Small intestine (tissue), 7 donors: Measurements from ENCODE around the gene SCN8A. TPM values are rescaled to one million over a fixed set of nuclear protein-coding genes. Genes with fewer than 3 reads are reported as not detected.

ENCODE experiments used
- DNase-seq, 2 donors: peaks; one replicate each; pipeline versions ENCODE4 v3.0.0 to v3.0.0-alpha.2; 2013
- FAIRE-seq: peaks from 2 replicates; lab custom pipeline; 2012; peaks lifted over from hg19 to GRCh38; lab: Jason Lieb, UNC
- H3K27ac ChIP-seq, 3 donors: one replicate each; pipeline ENCODE4 v1.5.1; 2013; ENCODE audit warnings: low read length in 2 of 3, mild to moderate bottlenecking in 2 of 3, control low read depth in 1 of 3, inconsistent platforms in 1 of 3, low read depth in 1 of 3, moderate library complexity in 1 of 3
- H3K27me3 ChIP-seq, 3 donors: one replicate each; pipeline ENCODE4 v1.6.1; 2013; ENCODE audit warnings: low read length in 3 of 3, inconsistent platforms in 1 of 3; ENCODE audit not compliant: control insufficient read depth in 3 of 3, insufficient read depth in 3 of 3
- H3K36me3 ChIP-seq, 3 donors: one replicate each; pipeline ENCODE4 v1.6.1; 2013; ENCODE audit warnings: low read length in 3 of 3, inconsistent platforms in 1 of 3, low read depth in 1 of 3, mild to moderate bottlenecking in 1 of 3, moderate library complexity in 1 of 3; ENCODE audit not compliant: control insufficient read depth in 3 of 3, insufficient read depth in 2 of 3
- H3K4me1 ChIP-seq, 3 donors: one replicate each; pipeline ENCODE4 v1.6.1; 2013; ENCODE audit warnings: low read length in 2 of 3, inconsistent platforms in 1 of 3, low read depth in 1 of 3, mild to moderate bottlenecking in 1 of 3, moderate library complexity in 1 of 3; ENCODE audit not compliant: control insufficient read depth in 3 of 3, insufficient read depth in 2 of 3
- H3K4me3 ChIP-seq, 3 donors: one replicate each; pipeline ENCODE4 v1.5.1; 2013; ENCODE audit warnings: low read length in 3 of 3, control low read depth in 1 of 3, inconsistent platforms in 1 of 3, low read depth in 1 of 3, mild to moderate bottlenecking in 1 of 3, moderate library complexity in 1 of 3
- H3K9me3 ChIP-seq, 2 donors: one replicate each; pipeline ENCODE4 v1.6.1; 2013; ENCODE audit warnings: low read depth in 1 of 2, low read length in 1 of 2; ENCODE audit not compliant: control insufficient read depth in 2 of 2, insufficient read depth in 1 of 2
- WGBS, 3 donors: extraction: QIAGEN DNeasy Blood & Tissue Kit; methylation state at CpG; one replicate each; pipeline ENCODE4 v1.1.7; 2013; 5-methylcytosine and 5-hydroxymethylcytosine counted together
- polyA plus RNA-seq, 4 donors: library from polyadenylated mRNA; stranded (reverse) in 3 of 4; unstranded in 1 of 4; fragments of 200-250 nt in 3 of 4; fragments of 120-200 nt in 1 of 4; gene quantifications; one replicate each; pipeline versions ENCODE4 v1.2.1 to v1.2.3, GENCODE V29; 2013
- donor health status: healthy with polysubstance abuse.
- donor health status: control.
- donor health status: control.
- donor health status: Bipolar disorder and iron deficiency.
- donor health status: healthy.

SCN8A gene
- polyA plus RNA-seq, 4 donors: 0.19 to 1.2 TPM; not detected in 2

DNA sequence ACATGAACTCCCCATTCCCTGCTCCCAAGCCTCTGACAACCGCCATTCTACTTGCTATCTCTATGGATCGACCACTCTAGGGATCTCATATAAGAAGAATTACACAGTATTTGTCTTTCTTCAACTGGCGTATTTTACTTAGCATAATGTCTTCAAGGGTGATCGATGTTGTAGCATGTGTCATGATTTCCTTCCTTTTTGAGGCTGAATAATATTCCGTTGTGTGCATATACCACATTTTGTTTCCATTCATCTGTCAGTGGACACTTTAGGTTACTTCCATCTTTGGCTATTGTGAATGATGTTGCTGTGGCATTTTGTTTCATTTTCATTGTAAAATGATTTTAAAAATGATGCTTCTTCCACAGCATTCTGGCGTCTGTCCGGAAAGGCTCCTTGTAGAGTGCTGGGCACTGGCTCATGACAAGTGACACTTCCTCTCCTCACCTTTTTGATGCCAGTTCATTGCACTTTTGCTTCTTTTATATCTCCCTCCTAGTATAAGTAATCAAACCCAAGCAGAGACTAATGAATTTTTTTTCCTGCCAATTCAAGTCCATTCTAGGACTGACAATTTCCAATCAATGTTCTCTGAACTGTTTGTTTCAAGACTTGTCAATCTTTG is 39.3 kb downstream of the SCN8A start:
- Histone ChIP-seq H3K27ac (no peak overlapping the region), H3K4me3 (no peak overlapping the region), H3K27me3 (no peaks in the 10 kb centered on the region), H3K36me3 (no peaks in the 10 kb centered on the region), H3K9me3 (no peaks in the 10 kb centered on the region), H3K4me1 (peaks cover 0 to 4% (median 0%) of the 10 kb centered on the region in 3 donors)
- FAIRE-seq: no peak
- no peak for DNase-seq
- 88 to 92% (median 91%) methylated on average over 7 of the region's 7 CpGs for WGBS, 3 donors

DNA sequence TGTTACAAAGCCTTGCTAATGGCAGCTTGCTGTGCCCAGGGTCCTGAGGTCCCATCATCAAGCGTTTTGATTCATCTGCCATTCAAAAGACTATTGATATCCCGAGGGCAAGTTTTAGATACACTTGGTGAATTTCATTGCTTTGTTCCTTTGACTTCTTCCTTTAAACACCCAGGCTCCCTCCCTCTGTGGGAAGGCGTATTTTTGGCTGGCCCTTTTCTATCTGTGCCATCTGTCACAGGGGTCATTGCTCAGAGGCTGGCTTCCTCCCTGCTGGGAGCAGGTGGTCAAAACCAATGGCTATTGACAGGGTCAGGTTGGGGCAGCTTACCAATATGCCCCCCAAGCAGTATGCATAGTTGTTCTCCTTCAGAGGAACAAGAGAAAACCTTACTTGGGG is 40.0 kb downstream of the SCN8A start:
- Histone ChIP-seq H3K4me1 (peaks cover 0 to 2% (median 0%) of the 10 kb centered on the region in 3 donors), H3K36me3 (no peaks in the 10 kb centered on the region), H3K9me3 (no peaks in the 10 kb centered on the region), H3K4me3 (no peak overlapping the region), H3K27me3 (no peaks in the 10 kb centered on the region), H3K27ac (no peak overlapping the region)
- DNase-seq (no peak), FAIRE-seq (no peak)
- WGBS, 3 donors: 80 to 89% (median 81%) methylated on average over 3 of the region's 3 CpGs

DNA sequence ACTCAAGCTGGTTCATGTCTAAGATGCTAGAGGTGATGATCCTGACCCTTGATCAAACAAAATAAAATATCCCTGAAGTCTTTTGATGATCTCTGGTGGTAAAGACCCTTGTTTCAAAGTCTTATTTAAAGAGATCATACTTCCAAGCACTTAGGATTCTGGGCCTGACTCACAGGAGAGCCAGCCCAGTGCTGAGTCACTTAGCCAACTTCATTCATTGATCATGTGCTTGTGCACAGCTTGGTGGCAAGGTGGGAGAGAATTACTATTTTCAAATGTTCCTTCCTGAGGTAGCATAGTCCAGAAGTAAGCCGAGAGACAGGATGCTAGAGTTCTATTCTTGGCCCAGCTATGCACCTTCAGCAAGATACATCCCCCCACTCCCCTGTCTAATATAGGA is 40.6 kb downstream of the SCN8A start:
- Histone ChIP-seq H3K4me1 (peaks cover 0 to 1% (median 0%) of the 10 kb centered on the region in 3 donors), H3K36me3 (no peaks in the 10 kb centered on the region), H3K4me3 (no peak overlapping the region), H3K27me3 (no peaks in the 10 kb centered on the region), H3K9me3 (no peaks in the 10 kb centered on the region), H3K27ac (no peak overlapping the region)
- FAIRE-seq: no peak
- no peak for DNase-seq
- WGBS, 3 donors: 68 to 100% (median 79%) methylated on average over 1 of the region's 1 CpG

DNA sequence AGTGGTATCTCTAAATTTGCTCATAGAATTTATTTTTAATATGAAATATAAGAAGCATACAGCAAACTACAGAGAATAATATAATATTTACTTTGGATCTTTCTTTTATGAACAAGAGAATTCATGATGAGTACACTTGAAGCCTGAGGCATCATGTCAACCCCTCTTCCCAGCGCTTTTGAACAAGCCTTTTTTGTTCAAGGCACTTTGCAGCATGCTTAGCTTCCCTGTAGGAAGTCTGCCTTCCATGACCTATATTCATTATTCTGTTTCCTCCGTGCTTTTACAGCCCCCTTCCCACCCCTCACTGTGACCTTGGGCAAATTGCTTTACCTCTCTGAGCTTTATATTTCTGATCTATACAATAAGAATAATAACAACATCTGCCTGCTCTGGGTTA is 41.6 kb downstream of the SCN8A start:
- DNase-seq (no peak), FAIRE-seq (no peak)
- 51 to 59% (median 51%) methylated on average over 2 of the region's 2 CpGs for WGBS, 3 donors

DNA sequence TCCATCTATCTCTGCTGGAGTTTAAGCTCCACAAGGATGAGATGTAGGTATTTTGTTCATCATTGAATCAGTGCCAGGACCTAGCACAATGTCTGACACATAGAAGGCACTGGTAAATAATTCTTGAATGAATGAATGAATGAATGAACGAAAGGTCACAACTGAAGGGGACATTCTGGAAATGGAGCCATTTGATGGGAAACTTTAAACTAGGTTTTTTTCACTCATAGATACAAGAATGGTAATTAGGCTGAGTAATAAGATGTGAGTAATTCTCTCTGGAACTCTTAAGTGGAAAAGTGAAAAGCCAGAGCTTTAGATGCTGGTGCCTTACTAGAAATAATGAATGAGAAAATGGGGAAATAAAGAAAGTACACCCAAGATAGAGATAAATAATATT is 44.3 kb downstream of the SCN8A start:
- Histone ChIP-seq H3K9me3 (peaks cover 0 to 3% of the 10 kb centered on the region in 2 donors), H3K4me3 (no peak overlapping the region), H3K27me3 (no peaks in the 10 kb centered on the region), H3K4me1 (no peaks in the 10 kb centered on the region), H3K36me3 (no peaks in the 10 kb centered on the region), H3K27ac (no peak overlapping the region)
- no peak for DNase-seq
- no peak for FAIRE-seq
- WGBS, 3 donors: 91 to 97% (median 93%) methylated on average over 1 of the region's 1 CpG

More for the DNA sequence above, 41.6 kb downstream of the SCN8A start:
- no peak overlapping the region for H3K4me3 ChIP-seq
- no peaks in the 10 kb centered on the region for H3K27me3 ChIP-seq
- no peaks in the 10 kb centered on the region for H3K9me3 ChIP-seq
- H3K36me3 ChIP-seq: no peaks in the 10 kb centered on the region
- no peak overlapping the region for H3K27ac ChIP-seq
- H3K4me1 ChIP-seq: no peaks in the 10 kb centered on the region

DNA sequence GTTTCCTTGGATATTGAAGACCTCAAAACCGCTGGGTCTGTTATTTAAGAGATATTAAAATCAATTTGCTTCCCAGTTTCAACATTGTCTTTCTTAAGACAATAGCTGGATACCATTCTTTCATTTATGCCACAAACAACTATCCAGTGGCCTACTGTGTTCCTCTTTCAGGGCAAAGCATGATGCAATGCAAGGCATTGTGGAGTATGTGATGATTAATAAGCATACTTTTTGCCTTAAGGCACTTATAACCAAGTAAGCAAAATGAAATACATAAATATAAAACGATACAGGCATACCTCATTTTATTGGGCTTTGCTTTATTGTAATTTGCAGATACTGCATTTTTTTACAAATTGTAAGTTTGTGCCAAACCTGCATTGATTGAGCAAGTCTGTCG is 45.5 kb downstream of the SCN8A start:
- FAIRE-seq: no peak
- H3K4me3 ChIP-seq: no peak overlapping the region

DNA sequence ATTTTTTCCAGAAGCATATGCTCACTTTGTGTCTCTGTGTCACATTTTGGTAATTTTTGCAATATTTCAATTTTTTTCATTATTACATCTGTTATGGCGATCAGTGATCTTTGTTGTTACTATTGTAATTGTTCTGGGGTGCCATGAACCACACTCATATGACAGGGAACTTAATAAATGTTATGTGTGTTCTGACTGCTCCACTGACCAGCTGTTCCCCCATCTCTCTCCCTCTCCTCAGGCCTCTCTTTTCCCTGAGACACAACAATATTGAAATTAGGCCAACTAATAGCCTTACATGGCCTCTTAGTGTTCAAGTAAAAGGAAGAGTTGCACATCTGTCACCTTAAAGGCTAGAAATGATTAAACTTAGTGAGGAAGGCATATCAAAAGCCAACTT is 46.0 kb downstream of the SCN8A start:
- Histone ChIP-seq H3K27ac (no peak overlapping the region), H3K4me1 (no peaks in the 10 kb centered on the region), H3K27me3 (no peaks in the 10 kb centered on the region), H3K4me3 (no peak overlapping the region), H3K9me3 (peaks cover 0 to 3% of the 10 kb centered on the region in 2 donors), H3K36me3 (no peaks in the 10 kb centered on the region)
- WGBS, 3 donors: 72 to 84% (median 79%) methylated on average over 1 of the region's 1 CpG
- no peak for FAIRE-seq
- no peak for DNase-seq

More for the DNA sequence above, 45.5 kb downstream of the SCN8A start:
- no peak for DNase-seq
- Histone ChIP-seq H3K27ac (no peak overlapping the region), H3K36me3 (no peaks in the 10 kb centered on the region), H3K4me1 (no peaks in the 10 kb centered on the region), H3K9me3 (peaks cover 0 to 3% of the 10 kb centered on the region in 2 donors), H3K27me3 (no peaks in the 10 kb centered on the region)
- 85 to 90% (median 89%) methylated on average over 3 of the region's 3 CpGs for WGBS, 3 donors

DNA sequence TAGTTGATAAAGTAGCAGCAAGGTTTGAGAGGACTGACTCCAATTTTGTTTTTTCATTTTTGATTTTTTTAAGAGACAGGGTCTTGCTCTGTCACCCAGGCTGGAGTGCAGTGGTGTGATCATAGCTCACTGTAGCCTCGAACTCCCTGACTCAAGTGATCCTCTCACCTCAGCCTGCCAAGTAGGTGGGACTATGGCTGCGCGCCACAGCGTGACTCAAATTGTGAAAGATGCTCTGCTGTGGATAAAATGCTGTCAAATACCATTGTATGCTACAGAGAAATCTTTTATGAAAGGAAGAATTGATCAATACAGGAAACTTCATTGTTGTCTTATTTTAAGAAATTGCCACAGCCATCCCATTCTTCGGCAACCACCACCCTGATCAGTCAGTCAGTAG is 48.3 kb downstream of the SCN8A start:
- FAIRE-seq: no peak
- no peak overlapping the region for H3K4me3 ChIP-seq
- H3K4me1 ChIP-seq: no peaks in the 10 kb centered on the region
- H3K9me3 ChIP-seq: peaks cover 0 to 3% of the 10 kb centered on the region in 2 donors
- no peaks in the 10 kb centered on the region for H3K27me3 ChIP-seq
- WGBS, 3 donors: 85 to 95% (median 90%) methylated on average over 5 of the region's 5 CpGs
- no peaks in the 10 kb centered on the region for H3K36me3 ChIP-seq
- H3K27ac ChIP-seq: no peak overlapping the region
- no peak for DNase-seq

DNA sequence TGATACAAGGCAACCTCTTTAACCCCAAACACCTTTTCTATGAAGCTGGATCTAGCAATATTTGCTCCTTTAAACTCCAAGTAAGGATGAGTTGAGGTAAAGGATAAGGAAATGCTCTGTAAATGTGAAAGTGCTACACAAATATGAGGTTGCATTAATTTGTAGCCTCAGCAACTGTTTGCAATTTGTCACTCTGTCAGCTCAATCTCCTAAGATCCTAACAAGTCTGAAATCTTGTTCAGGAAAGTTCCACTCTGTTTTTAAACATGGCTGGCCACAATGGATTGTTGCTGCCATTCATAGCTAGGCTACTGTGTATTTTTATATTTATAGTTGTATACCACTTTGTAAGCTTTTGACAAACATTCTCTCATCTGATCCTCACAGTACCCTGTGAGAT is 51.3 kb downstream of the SCN8A start:
- H3K4me1 ChIP-seq: no peaks in the 10 kb centered on the region
- H3K27ac ChIP-seq: no peak overlapping the region
- no peaks in the 10 kb centered on the region for H3K27me3 ChIP-seq
- H3K9me3 ChIP-seq: peaks cover 0 to 3% of the 10 kb centered on the region in 2 donors
- FAIRE-seq: no peak
- H3K36me3 ChIP-seq: no peaks in the 10 kb centered on the region
- no peak overlapping the region for H3K4me3 ChIP-seq
- DNase-seq: no peak
